Measurements from ENCODE around the gene B4GALT5. TPM values are rescaled to one million over a fixed set of nuclear protein-coding genes. Genes with fewer than 3 reads are reported as not detected.

Gene B4GALT5
- total RNA-seq, 1 donor from 2014 or later, result 33.1 TPM

- no peak for DNase-seq (ENCODE audit: low read depth in 2 of 2)
Measured at GRCh38 chr20:49585585-49586245, 128.0 kb downstream of the B4GALT5 start.

DNA sequence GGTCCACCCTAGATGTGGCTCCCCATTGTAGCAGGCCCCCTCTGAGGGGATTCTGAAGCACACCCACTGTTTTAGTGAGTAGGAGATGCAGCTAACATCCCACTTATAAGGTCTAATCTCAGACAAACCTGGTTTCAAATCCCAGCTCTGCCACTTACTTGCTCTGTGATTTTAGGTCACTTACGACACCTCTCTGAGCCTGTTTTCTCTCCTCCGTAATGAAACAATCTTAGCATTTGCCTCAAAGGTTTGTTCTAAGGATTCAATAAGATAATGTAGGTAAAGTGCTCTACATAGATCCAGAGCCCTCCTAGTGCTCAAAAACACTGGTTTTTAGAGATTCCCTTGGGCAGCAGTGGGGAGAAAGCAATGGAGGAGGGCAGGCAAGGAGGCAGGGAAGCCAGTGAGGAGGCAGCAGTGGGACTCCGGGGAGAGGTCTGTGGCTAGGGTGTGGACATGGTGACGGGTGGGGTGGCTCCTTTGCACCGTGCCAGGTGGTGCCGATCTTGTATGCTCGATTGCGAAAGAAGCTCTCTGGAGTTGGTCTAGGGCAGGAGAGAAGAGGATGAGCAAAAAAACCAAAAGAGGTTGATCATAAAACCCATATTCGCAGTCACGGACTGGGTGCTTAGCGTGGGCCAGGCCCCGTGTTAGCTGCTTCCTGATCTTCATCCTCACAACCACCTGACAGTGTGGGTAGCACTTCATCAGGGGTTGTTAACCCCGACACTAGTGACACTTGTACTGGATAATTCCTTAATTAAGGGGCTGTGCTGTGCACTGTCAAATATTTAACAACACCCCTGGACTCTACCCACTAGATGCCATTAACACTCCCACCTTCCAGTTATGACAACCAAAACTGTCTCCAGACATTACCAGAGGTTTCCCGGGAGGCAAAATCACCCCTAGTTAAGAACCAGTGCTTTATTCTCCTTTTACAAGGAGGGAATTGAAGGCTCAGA lies 129.0 kb downstream of the B4GALT5 start:
- DNase-seq (ENCODE audit: low read depth in 2 of 2), result no peak

- DNase-seq (ENCODE audit: low read depth in 2 of 2), result peak in 1 of 2 donors; percentile 69
Measured at GRCh38 chr20:49583669-49584417, 129.8 kb downstream of the B4GALT5 start.

DNA sequence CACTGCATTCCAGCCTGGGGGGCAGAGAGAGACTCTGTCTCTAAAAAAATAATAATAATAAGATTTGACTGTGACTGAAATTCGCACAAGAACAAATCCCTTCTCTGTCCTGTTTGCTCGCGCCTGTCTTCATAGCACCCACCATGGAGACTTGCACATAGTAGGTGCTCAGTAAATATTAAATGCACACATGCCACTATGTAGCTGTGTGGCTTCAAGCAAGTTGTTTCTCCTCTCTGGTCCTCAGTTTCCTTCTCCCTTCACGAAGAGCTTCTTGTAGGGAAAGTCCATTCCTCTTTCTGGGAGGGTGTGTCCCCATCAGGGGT lies 130.4 kb downstream of the B4GALT5 start:
- no peak for DNase-seq (ENCODE audit: low read depth in 2 of 2)

Other genes starting within 250 kb of the B4GALT5 start
- gene KCNB1, start 231.2 kb downstream of the B4GALT5 start, total RNA-seq, result under 0.01 TPM in 1 of 2 replicates, not detected in the other
- 0.13 and 0.25 TPM in 2 replicates for gene PTGIS, start 145.7 kb downstream of the B4GALT5 start, total RNA-seq
- 5.0 and 5.8 TPM in 2 replicates for gene SLC9A8, start 99.0 kb upstream of the B4GALT5 start, total RNA-seq
- gene SPATA2, start 201.7 kb upstream of the B4GALT5 start, total RNA-seq, result 0.64 and 1.0 TPM in 2 replicates
- gene RNF114, start 222.5 kb upstream of the B4GALT5 start, total RNA-seq, result 30.8 and 47.2 TPM in 2 replicates